NCI-H82 treated with DMSO at 0.1 percent for 48 hours (cell line): ENCODE measurements around the gene MROH8.
"Not testable (repeated sequence)": the region's sequence is repeated elsewhere in the genome, so short reads cannot be mapped to it uniquely, and the experiment has no call there.

Experiments used
- DNase-seq: peaks from one replicate; lab custom pipeline; 2025; ENCODE audit not compliant: unreplicated experiment; lab: John Stamatoyannopoulos, UW

MROH8 gene

GRCh38 chr20:37095599-37096414 is 83.5 kb downstream of the MROH8 start, which contains the start of gene RBL1:
TSS of gene RBL1 (minus strand) at chr20:37095997. CDS start at chr20:37095928, 69 bp downstream.
- DNase-seq, result peak; percentile 80

GRCh38 chr20:37095108-37095598 is 84.2 kb downstream of the MROH8 start:
- peak; percentile 64 for DNase-seq

- DNase-seq, result no peak
These were observed 88.9 kb downstream of the MROH8 start for GRCh38 chr20:37090407-37090806.

- DNase-seq, result no peak
These were observed 97.5 kb downstream of the MROH8 start for GRCh38 chr20:37081717-37082289.

GRCh38 chr20:37077009-37077408 is 102.3 kb downstream of the MROH8 start:
- DNase-seq, result no peak

- DNase-seq, result no peak
These were observed 103.2 kb downstream of the MROH8 start for GRCh38 chr20:37075932-37076685.

DNA sequence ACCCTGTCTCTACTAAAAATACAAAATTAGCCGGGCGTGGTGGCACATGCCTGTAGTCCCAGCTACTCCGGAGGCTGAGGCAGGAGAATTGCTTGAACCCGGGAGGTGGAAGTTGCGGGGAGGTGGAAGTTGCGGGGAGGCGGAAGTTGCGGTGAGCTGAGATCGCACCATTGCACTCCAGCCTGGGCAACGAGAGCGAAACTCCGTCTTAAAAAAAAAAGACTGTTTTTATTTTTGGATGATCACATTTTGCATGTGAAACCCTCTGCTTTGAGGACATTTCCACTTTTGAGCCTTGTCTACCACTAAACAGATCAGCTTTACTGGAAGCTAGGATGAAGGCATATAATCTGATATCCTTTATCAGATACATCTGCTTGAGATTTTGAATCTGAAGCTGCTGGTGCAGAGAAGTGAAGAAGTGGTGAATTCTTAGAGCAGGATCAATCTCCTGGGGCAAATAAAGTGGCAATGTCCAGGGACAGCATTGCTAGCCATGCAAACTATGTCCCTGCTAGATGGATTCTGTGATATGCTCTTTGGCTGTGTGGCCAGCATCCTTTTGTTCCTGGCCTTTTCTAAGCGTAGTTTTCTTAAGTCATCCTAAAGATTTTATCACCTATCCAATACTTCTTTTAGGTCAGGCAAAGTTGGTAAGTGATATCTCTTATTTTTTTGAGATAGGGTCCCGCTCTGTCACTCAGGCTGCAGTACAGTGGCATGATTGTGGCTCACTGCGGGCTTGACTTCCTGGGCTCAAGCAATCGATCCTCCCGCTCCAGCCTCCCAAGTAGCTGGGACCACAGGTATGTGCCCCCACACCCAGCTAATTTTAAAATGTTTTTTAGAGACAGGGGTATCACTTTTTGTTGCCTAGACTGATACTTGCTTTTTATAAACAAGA is 106.8 kb downstream of the MROH8 start:
- no peak for DNase-seq

DNA sequence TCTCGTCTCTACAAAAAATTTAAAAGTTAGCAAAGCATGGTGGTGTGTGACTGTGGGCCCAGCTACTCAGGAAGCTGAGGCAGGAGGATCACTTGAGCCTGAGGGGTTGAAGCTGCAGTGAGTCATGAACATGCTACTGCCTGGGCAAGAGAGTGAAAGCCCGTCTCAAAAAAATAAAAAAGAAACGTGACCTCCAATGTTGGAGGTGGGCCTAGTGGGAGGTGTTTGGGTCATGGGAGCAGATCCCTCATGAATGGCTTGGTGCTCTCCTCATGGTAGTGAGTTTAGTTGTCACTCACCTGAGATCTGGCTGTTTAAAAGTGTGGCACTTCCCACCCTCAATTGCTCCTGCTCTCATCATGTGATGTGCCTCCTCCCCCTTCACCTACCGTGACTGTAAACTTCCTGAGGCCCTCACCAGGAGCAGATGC is 107.9 kb downstream of the MROH8 start:
- no peak for DNase-seq

DNA sequence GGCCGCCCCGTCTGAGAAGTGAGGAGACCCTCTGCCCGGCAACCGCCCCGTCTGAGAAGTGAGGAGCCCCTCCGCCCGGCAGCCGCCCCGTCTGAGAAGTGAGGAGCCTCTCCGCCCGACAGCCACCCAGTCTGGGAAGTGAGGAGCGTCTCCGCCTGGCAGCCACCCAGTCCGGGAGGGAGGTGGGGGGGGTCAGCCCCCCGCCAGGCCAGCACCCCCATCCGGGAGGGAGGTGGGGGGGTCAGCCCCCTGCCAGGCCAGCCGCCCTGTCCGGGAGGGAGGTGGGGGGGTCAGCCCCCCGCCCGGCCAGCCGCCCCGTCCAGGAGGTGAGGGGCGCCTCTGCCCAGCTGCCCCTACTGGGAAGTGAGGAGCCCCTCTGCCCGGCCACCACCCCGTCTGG is 109.8 kb downstream of the MROH8 start:
- not testable (repeated sequence) for DNase-seq

- no peak for DNase-seq
These were observed 113.2 kb downstream of the MROH8 start for GRCh38 chr20:37066168-37066567.

DNA sequence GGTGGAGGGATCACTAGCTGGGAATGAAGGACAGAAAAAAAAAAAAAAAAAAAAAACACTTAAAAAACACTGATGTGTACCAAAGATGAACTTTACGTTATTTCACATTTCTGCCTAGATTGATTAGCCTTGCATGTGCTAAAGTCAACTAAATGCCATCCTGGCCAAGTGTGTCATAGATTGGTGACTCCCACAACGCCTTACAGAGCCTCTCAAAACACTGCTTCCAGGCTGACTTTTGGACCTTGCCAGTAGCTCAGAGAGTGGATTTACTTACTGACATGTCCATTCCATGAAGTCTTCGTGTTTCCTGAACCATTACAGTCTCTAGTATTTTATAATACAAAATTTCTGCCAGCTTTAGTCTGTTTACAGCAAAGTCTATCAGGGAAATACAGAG is 124.1 kb downstream of the MROH8 start:
- DNase-seq, result no peak

DNA sequence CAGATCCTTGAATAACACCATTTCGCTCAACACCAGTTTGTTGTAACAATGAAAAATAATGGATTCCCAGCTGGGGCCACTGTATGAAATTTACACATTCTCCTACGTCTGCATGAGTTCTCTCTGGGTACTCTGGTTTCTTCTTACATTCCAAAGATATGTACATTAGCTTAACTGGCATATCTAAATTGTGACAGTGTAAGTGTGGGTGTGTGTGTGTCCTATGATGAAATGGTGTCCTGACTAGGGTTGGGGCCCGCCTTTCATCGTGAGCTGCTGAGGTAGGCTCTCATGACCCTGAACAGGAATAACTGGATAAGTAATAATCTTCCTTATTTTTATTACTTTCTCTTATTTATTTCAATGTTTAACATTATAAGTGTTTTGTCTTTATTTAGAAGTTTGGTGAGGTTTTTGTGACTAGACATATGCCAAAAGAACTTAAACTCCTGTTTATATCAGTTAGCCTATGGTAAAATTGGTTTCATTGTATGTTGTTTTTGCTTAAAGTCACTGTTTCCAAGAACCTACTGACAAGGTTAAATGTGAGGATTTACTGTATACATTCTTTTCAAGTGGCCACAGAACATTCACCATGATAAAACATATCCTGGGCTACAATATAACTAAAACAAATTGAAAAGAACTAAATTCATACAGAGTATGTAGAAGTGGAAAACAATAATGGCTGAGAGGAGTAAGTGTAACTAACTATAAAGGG is 126.0 kb downstream of the MROH8 start:
- no peak for DNase-seq
